ENCODE measurements around the gene UGP2.
"Not testable (repeated sequence)": the region's sequence is repeated elsewhere in the genome, so short reads cannot be mapped to it uniquely, and the experiment has no call there.

The UGP2 gene

DNA sequence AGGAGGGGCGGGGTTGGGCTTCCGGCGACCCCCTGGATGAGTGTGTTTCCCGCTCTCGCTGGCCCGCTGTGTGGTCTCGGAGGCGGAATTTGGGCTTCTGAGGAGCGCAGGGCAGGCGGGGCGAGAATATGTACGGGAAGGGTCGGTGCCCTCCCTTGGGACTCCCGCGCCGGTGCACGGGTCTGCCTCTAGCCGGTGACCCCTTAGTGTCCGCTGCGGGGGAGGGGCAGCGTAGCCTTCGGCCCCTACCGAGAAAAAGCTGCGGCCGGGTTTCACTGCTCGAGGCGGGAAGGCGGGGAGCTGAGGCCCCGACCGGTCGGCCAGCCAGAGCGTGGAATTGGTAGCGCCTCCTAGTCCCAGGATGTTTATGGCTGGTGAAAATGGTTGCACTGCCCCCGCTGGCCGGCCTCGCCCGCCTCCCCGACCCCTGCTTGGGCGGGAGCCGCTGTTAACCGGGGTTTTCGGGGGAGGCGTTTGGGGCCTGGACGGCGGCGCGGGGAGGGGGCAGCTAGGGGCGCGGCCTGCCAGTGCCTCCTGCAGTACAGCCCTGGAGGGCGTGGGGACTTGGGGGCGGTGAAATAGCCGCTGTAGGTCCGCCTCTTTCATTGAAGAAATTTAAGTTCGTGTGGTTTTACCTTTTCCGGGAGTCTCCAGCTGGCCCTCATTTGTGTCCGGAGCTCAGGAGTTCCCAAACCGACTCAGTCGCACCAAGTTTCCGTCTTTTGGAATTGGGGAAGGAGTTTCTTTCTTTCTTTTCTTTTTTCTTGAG lies at the start of gene UGP2:
Gene UGP2, plus strand, starts transcription at position 643 of the 769 bp plus-strand sequence. CDS start 290 bp downstream, outside the sequence.
- TF ChIP-seq, protein P1, sequence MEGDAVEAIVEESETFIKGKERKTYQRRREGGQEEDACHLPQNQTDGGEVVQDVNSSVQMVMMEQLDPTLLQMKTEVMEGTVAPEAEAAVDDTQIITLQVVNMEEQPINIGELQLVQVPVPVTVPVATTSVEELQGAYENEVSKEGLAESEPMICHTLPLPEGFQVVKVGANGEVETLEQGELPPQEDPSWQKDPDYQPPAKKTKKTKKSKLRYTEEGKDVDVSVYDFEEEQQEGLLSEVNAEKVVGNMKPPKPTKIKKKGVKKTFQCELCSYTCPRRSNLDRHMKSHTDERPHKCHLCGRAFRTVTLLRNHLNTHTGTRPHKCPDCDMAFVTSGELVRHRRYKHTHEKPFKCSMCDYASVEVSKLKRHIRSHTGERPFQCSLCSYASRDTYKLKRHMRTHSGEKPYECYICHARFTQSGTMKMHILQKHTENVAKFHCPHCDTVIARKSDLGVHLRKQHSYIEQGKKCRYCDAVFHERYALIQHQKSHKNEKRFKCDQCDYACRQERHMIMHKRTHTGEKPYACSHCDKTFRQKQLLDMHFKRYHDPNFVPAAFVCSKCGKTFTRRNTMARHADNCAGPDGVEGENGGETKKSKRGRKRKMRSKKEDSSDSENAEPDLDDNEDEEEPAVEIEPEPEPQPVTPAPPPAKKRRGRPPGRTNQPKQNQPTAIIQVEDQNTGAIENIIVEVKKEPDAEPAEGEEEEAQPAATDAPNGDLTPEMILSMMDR (IDR thresholded peaks at IDR 0.05; ENCODE audit: low read depth, low read length) = peak; percentile 42
- DNase-seq (ENCODE audit: extremely low read depth, low read depth) = peak; percentile 94

DNA sequence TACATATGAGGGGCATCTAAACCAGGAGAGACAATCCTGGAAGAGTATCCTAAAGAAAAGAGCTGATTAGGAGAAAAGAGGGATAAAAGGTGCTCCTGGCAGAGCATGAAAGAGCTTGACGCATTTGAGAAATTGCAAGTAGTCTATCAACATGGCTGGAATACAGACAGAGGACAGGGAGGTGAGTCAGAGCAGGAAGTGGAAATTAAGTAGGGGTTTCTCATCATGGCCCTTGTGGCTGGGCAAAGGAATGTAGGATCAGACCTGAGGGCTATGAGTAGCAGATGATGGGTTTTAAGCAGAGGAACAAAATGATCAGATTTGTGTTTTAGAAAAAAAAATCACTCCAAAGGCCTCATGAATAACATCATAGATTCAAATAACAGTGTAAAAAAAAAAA lies 49.2 kb upstream of the UGP2 start:
- no peak for DNase-seq (ENCODE audit: extremely low read depth, low read depth)
- TF ChIP-seq, protein P1 (IDR thresholded peaks at IDR 0.05; ENCODE audit: low read depth, low read length) = no peak

DNA sequence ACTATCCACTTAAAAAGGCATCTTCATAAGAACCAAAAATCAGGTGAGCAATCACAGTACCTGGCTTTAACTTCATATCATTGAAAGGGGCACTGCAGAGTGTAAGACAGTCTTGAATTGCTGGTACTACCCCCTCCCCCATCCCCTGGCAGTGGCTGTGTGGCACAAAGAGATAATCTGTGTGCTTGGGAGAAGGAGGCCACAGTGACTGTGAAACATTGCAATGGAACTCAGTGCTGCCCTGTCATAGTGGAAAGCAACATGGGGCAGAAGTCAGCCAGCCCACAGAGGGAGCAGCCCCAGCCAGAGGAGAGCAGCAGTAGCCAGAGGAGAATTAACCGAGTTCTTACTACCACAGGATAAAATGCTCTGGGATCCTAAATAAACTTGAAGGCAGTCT lies 45.3 kb upstream of the UGP2 start:
- TF ChIP-seq, protein P1 (IDR thresholded peaks at IDR 0.05; ENCODE audit: low read depth, low read length) = no peak
- no peak for DNase-seq (ENCODE audit: extremely low read depth, low read depth)

DNA sequence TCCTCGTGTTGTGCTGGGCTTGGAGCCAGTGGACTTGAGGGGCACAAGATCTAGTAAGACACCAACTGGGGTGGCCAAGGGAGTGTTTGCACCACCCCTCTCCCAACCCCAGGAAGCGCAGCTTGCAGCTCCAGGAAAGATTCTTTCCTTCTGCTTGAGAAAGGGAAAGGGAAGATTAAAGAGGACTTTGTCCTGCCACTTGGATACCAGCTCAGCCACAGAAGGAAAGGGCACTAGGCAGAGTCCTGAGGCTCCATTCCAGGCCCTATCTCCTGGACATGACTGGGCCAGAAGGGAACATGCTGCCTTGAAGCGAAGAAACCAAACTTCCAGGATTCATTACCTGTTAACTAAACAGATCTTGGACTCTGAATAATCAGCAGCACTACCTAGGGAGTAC lies 44.9 kb upstream of the UGP2 start:
- no peak for DNase-seq (ENCODE audit: extremely low read depth, low read depth)
- TF ChIP-seq, protein P1 (IDR thresholded peaks at IDR 0.05; ENCODE audit: low read depth, low read length) = no peak

DNA sequence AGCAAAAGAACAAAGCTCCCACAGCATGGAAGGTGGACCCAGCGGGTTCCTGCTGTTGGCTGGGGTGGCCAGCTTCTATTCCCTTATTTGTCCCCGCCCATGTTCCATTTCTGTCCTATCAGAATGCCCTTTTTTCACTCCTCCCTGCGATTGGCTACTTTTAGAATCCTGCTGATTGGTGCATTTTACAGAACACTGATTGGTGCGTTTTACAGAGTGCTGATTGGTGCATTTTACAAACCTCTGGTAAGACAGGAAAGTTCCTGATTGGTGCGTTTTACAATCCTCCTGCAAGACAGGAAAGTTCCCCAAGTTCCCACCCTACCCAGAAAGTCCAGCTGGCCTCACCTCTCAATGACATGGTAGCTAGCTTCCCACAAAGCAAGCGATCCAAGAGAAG lies 40.2 kb upstream of the UGP2 start:
- TF ChIP-seq, protein P1 (IDR thresholded peaks at IDR 0.05; ENCODE audit: low read depth, low read length) = no peak
- no peak for DNase-seq (ENCODE audit: extremely low read depth, low read depth)

DNA sequence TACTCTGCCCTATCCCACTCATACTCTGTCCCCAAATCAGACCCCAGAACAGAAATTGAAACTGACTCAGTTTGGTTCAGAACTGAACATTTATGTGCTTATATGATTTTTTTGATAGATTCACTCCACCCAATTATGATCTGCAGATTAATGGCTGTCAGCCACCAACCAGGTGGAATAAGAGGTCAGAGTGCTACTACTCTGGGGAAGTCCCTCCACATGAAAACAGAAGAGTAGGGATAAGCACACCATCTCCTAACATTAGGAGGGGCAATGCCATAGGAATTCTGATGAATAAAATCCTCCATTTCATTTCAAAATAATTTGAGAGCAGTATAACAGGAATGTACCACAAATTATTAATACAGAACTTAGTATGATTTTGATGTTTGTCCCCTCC lies 36.3 kb upstream of the UGP2 start:
- no peak for DNase-seq (ENCODE audit: extremely low read depth, low read depth)
- TF ChIP-seq, protein P1 (IDR thresholded peaks at IDR 0.05; ENCODE audit: low read depth, low read length) = no peak

DNA sequence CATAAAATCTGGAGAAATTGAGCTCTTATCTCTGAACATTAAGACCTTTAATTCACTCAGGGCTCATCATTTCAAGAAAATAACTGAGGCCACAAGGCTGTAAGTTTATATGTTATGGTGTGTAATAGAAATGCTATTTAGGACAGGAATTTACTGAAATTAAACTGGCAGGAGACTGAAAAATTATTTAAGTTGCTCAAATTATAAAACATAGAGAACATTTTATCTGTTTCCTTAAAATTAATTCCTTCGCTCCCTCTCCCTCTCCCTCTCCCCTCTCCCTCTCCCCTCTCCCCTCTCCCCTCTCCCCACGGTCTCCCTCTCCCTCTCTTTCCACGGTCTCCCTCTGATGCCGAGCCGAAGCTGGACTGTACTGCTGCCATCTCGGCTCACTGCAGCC lies 33.7 kb upstream of the UGP2 start:
- DNase-seq (ENCODE audit: extremely low read depth, low read depth) = not testable (repeated sequence)

DNA sequence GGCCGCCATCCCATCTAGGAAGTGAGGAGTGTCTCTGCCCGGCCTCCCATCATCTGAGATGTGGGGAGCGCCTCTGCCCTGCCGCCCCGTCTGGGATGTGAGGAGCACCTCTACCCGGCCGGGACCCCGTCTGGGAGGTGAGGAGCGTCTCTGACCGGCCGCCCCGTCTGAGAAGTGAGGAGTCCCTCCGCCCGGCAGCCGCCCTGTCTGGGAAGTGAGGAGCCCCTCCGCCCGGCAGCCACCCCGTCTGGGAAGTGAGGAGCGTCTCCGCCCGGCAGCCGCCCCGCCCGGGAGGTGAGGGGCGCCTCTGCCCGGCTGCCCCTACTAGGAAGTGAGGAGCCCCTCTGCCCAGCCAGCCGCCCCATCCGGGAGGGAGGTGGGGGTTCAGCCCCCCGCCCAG lies 32.8 kb upstream of the UGP2 start:
- DNase-seq (ENCODE audit: extremely low read depth, low read depth) = not testable (repeated sequence)

Measured in AG09319 (cell line).